Fibroblast of lung (primary cell): ENCODE results near the gene OSBP2. TPM values are rescaled to one million over a fixed set of nuclear protein-coding genes. Genes with fewer than 3 reads are reported as not detected.

Experiments used
- DNase-seq, 2 donors: peaks; one replicate each; pipeline versions ENCODE4 v3.0.0 to v3.0.0-alpha.2; 2010; ENCODE audit warnings: low read depth in 2 of 2
- H2AFZ ChIP-seq: 2 replicates; pipeline ENCODE4 v1.5.1; 2012; ENCODE audit warnings: low read length, control low read depth, inconsistent platforms
- H3K27ac ChIP-seq: 2 replicates; pipeline ENCODE4 v1.5.1; 2011; ENCODE audit warnings: low read length, control low read depth; ENCODE audit not compliant: insufficient read depth
- H3K27me3 ChIP-seq: 2 replicates; pipeline ENCODE4 v1.5.1; 2011; ENCODE audit warnings: mild to moderate bottlenecking, low read length; ENCODE audit not compliant: control insufficient read depth, insufficient read depth
- H3K36me3 ChIP-seq: 2 replicates; pipeline ENCODE4 v1.5.1; 2011; ENCODE audit warnings: low read length; ENCODE audit not compliant: control insufficient read depth, insufficient read depth
- H3K4me1 ChIP-seq: 2 replicates; pipeline ENCODE4 v1.5.1; 2011; ENCODE audit warnings: low read length; ENCODE audit not compliant: control insufficient read depth, insufficient read depth; ENCODE audit errors: extremely low read depth
- H3K4me2 ChIP-seq: 2 replicates; pipeline ENCODE4 v1.5.1; 2011; ENCODE audit warnings: low read length, control low read depth; ENCODE audit not compliant: insufficient read depth; ENCODE audit errors: extremely low read depth
- H3K4me3 ChIP-seq, 4 experiments: fragments of 200-600 bp in 1 of 4; sonication (generic) in 1 of 4; replicated peaks in 1 of 4; 2 replicates each; pipeline ENCODE4 v1.5.1; 2011 to 2016; ENCODE audit warnings: low read length in 4 of 4, low read depth in 3 of 4, mild to moderate bottlenecking in 3 of 4, control low read depth in 2 of 4, inconsistent platforms in 1 of 4, mixed read lengths in 1 of 4; ENCODE audit not compliant: insufficient read depth in 1 of 4; ENCODE audit errors: control extremely low read depth in 1 of 4
- H3K79me2 ChIP-seq: 2 replicates; pipeline ENCODE4 v1.5.1; 2012; ENCODE audit warnings: mild to moderate bottlenecking, low read length, inconsistent platforms; ENCODE audit not compliant: control insufficient read depth, insufficient read depth
- H3K9ac ChIP-seq: 2 replicates; pipeline ENCODE4 v1.5.1; 2011; ENCODE audit warnings: mild to moderate bottlenecking, low read length, control low read depth; ENCODE audit not compliant: insufficient read depth
- H3K9me3 ChIP-seq: 2 replicates; pipeline ENCODE4 v1.5.1; 2012; ENCODE audit warnings: low read depth, low read length; ENCODE audit not compliant: control insufficient read depth, insufficient read depth
- H4K20me1 ChIP-seq: 2 replicates; pipeline ENCODE4 v1.5.1; 2011; ENCODE audit warnings: low read length; ENCODE audit not compliant: control insufficient read depth, insufficient read depth; ENCODE audit errors: extremely low read depth
- CTCF ChIP-seq, 2 donors: IDR thresholded peaks in 1 of 2; conservative IDR thresholded peaks in 1 of 2; 1 replicate in 1 of 2; 2 replicates in 1 of 2; pipeline ENCODE4 v1.5.1; 2011 to 2012; ENCODE audit warnings: low read length in 2 of 2, control low read depth in 1 of 2, inconsistent platforms in 1 of 2, low read depth in 1 of 2, mild to moderate bottlenecking in 1 of 2
- EZH2 ChIP-seq: IDR thresholded peaks from 2 replicates; pipeline ENCODE4 v1.5.1; 2012; ENCODE audit warnings: low read length, control low read depth, mild to moderate bottlenecking; ENCODE audit errors: missing control alignments
- polyA plus RNA-seq, 2 donors: library from polyadenylated mRNA; depleted of rRNA in 1 of 2; stranded (reverse) in 1 of 2; unstranded in 1 of 2; fragments of >200 nt; gene quantifications; 2 replicates each; pipeline ENCODE4 v1.2.1, GENCODE V29; 2011 to 2012; ENCODE audit warnings: missing spikeins in 1 of 2
- total RNA-seq: library from RNA; depleted of rRNA; stranded (reverse); fragments of >200 nt; gene quantifications from 2 replicates; pipeline ENCODE4 v1.2.1, GENCODE V29; 2014

Gene OSBP2
- total and polyA plus RNA-seq, 2 donors (not counting 1 experiment from before 2014, with no cell fraction given), result 0.40 to 3.8 TPM

DNA sequence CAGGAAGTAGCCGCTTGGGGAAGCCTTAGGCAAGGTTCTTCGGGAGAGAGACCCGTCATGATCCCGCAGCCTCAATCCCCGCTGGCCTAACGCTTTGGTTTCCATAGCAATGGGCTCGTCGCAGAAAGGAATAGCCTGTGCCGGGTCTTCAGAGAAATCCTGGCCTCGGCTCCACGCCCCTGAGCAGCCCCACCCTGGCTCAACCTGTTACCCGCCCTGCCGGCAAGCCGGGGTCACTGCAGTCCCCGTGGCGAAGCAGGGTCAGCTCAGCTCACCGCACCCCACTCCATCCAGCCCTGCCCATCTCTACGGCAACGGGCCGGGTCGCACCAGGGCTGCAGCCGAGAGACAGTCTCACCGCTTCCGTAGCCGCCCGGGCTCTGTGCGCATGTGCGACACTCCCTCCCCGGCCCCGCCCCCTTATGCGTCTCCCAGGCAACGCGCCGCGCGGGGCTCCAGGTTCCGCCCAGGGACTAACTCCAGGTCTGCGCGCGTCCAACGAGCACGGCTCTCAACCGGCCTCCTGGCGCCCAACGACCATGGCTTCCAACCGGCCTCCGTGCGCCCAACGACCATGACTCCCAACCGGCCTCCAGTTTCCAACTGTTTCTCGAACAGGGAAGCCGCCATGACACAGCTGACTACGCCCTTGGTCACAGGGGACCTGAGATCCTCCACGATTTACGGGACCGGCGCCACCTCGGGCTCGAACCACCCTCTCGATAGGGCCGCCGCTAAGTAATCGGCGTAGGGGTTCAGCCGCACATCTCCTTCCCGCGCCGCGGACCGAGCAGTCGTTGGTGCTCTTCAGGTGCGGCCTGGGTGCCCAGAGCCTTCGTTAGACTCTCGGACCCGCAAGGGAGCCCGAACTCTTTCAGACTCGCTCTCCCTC, 26.9 kb upstream of the OSBP2 start, which contains the start of gene DUSP18:
Gene DUSP18, minus strand, starts transcription at position 382 of the 892 bp plus-strand sequence. CDS start 3,872 bp downstream, outside the sequence.
- peaks cover 2% of the 10 kb centered on the region for H3K36me3 ChIP-seq
- H3K9me3 ChIP-seq, result no peaks in the 10 kb centered on the region
- H3K27ac ChIP-seq, result peak within 1 kb of the TSS; percentile 84
- peaks cover 2% of the 10 kb centered on the region for H3K4me1 ChIP-seq
- H3K79me2 ChIP-seq, result no peaks in the 10 kb centered on the region
- peak within 1 kb of the TSS; percentile 84 for H3K9ac ChIP-seq
- H3K4me2 ChIP-seq, result peak within 1 kb of the TSS; percentile 98
- peak within 1 kb of the TSS; percentile 54 to 83 (median 68) for H3K4me3 ChIP-seq
- peak within 1 kb of the TSS; percentile 97 for H2AFZ ChIP-seq
- peak; percentile 84 to 88 for DNase-seq
- H4K20me1 ChIP-seq, result no peaks in the 10 kb centered on the region
- no peaks in the 10 kb centered on the region for H3K27me3 ChIP-seq
- TF ChIP-seq CTCF (conservative IDR thresholded peaks at IDR 0.05 in 1 of 2, IDR thresholded peaks at IDR 0.05 in 1 of 2; ENCODE audit: low read depth in 1 of 2, low read length in 2 of 2) (peak; percentile 23 to 37), EZH2 (no peak)

GRCh38 chr22:30668386-30668710, 26.3 kb upstream of the OSBP2 start:
- H3K36me3 ChIP-seq, result peaks cover 2% of the 10 kb centered on the region

More at GRCh38 chr22:30668386-30668710, 26.3 kb upstream of the OSBP2 start:
- Histone ChIP-seq H4K20me1 (no peaks in the 10 kb centered on the region), H3K9ac (peak overlapping the region; percentile 84), H3K79me2 (no peaks in the 10 kb centered on the region), H3K27me3 (no peaks in the 10 kb centered on the region), H3K27ac (peak overlapping the region; percentile 84), H3K4me3 (peak overlapping the region; percentile 54 to 83 (median 68)), H3K4me1 (peaks cover 2% of the 10 kb centered on the region), H3K9me3 (no peaks in the 10 kb centered on the region), H3K4me2 (peak overlapping the region; percentile 98), H2AFZ (peak overlapping the region; percentile 97)
- no peak for TF ChIP-seq EZH2
- no peak for TF ChIP-seq CTCF (conservative IDR thresholded peaks at IDR 0.05 in 1 of 2, IDR thresholded peaks at IDR 0.05 in 1 of 2; ENCODE audit: low read depth in 1 of 2, low read length in 2 of 2)
- peak in 1 of 2 donors; percentile 7 for DNase-seq
